B cell (primary cell): Measurements from ENCODE around the gene MAML2. TPM values are rescaled to one million over a fixed set of nuclear protein-coding genes. Genes with fewer than 3 reads are reported as not detected.

Experiments used
- ATAC-seq: fragments of 200-7000 bp; cut with Tn5 transposase; one replicate; pipeline ENCODE4 v1.10.0; 2021; ENCODE audit warnings: low read depth, mild to moderate bottlenecking, moderate number of reproducible peaks, moderate library complexity
- CTCF ChIA-PET: fragments of 350-600 bp; sonication (Branson Sonifier 250); formaldehyde crosslinking; loops from one replicate; lab custom pipeline; 2021; ENCODE audit warnings: antibody characterized with exemption, inconsistent platforms; lab: Charles Lee
- POLR2A ChIA-PET: fragments of 350-600 bp; sonication (Branson Sonifier 250); formaldehyde crosslinking; loops from one replicate; lab custom pipeline; 2021; ENCODE audit warnings: antibody characterized with exemption; lab: Charles Lee
- DNase-seq: peaks from one replicate; pipeline ENCODE4 v3.0.0; 2013
- H2AFZ ChIP-seq: 2 replicates; pipeline ENCODE4 v1.6.1; 2012; ENCODE audit warnings: mild to moderate bottlenecking, low read depth, low read length; ENCODE audit not compliant: insufficient read depth, poor library complexity, severe bottlenecking
- H3K27ac ChIP-seq, 2 donors: 1 replicate in 1 of 2; 2 replicates in 1 of 2; pipeline ENCODE4 v1.5.1; 2012 to 2013; ENCODE audit warnings: low read length in 2 of 2, mild to moderate bottlenecking in 2 of 2, moderate library complexity in 1 of 2
- H3K27me3 ChIP-seq, 4 experiments: fragments of 200-600 bp in 1 of 4; sonication (generic) in 1 of 4; replicated peaks in 1 of 4; 1 replicate in 2 of 4; 2 replicates in 2 of 4; pipeline versions ENCODE4 v1.6.1 to v1.7.0; 2013 to 2016; ENCODE audit warnings: low read length in 3 of 4, mild to moderate bottlenecking in 2 of 4, mixed read lengths in 1 of 4, moderate library complexity in 1 of 4; ENCODE audit not compliant: insufficient read depth in 4 of 4, control insufficient read depth in 3 of 4; ENCODE audit errors: control extremely low read depth in 1 of 4
- H3K36me3 ChIP-seq, 2 experiments: replicated peaks in 1 of 2; 1 replicate in 1 of 2; 2 replicates in 1 of 2; pipeline versions ENCODE4 v1.6.1 to v1.7.1; 2013; ENCODE audit warnings: low read length in 1 of 2; ENCODE audit not compliant: insufficient read depth in 2 of 2, control insufficient read depth in 1 of 2; ENCODE audit errors: control extremely low read depth in 1 of 2, extremely low read depth in 1 of 2
- H3K4me1 ChIP-seq, 2 donors: fragments of 200-600 bp in 1 of 2; sonication (generic) in 1 of 2; 1 replicate in 1 of 2; 2 replicates in 1 of 2; pipeline versions ENCODE4 v1.5.1 to v1.6.1; 2013 to 2017; ENCODE audit warnings: low read length in 2 of 2; ENCODE audit not compliant: control insufficient read depth in 2 of 2, insufficient read depth in 2 of 2
- H3K4me2 ChIP-seq: replicated peaks from 2 replicates; pipeline ENCODE3; 2012; ENCODE audit warnings: mild to moderate bottlenecking, low read depth, low read length; ENCODE audit not compliant: poor library complexity, severe bottlenecking
- H3K4me3 ChIP-seq, 5 experiments: fragments of 200-600 bp in 1 of 5; sonication (generic) in 1 of 5; 1 replicate in 3 of 5; 2 replicates in 2 of 5; pipeline versions ENCODE4 v1.5.1 to v1.7.0; 2011 to 2016; ENCODE audit warnings: low read length in 4 of 5, mild to moderate bottlenecking in 4 of 5, low read depth in 2 of 5, control low read depth in 1 of 5, moderate library complexity in 1 of 5; ENCODE audit not compliant: insufficient read depth in 1 of 5; ENCODE audit errors: control extremely low read depth in 1 of 5, extremely low read depth in 1 of 5
- H3K79me2 ChIP-seq: fragments of 200-600 bp; sonication (generic); one replicate; pipeline ENCODE4 v1.6.0; 2016; ENCODE audit warnings: low read length; ENCODE audit not compliant: control insufficient read depth, insufficient read depth
- H3K9ac ChIP-seq: fragments of 200-600 bp; sonication (generic); 2 replicates; pipeline ENCODE4 v1.6.1; 2017; ENCODE audit warnings: mild to moderate bottlenecking, low read length, moderate library complexity
- H3K9me3 ChIP-seq, 3 donors: one replicate each; pipeline versions ENCODE4 v1.6.1 to v1.7.1; 2013; ENCODE audit warnings: low read length in 2 of 3; ENCODE audit not compliant: control insufficient read depth in 2 of 3, insufficient read depth in 1 of 3; ENCODE audit errors: control extremely low read depth in 1 of 3
- H4K20me1 ChIP-seq: 2 replicates; pipeline ENCODE4 v1.6.0; 2012; ENCODE audit warnings: mild to moderate bottlenecking, low read length; ENCODE audit not compliant: insufficient read depth, control insufficient read depth, poor library complexity, severe bottlenecking
- H3K27ac Mint-ChIP-seq: one replicate; pipeline ENCODE4 v1.8.0; 2021; ENCODE audit warnings: mixed read lengths
- H3K27me3 Mint-ChIP-seq: one replicate; pipeline ENCODE4 v1.8.0; 2021; ENCODE audit warnings: mixed read lengths
- H3K4me1 Mint-ChIP-seq: one replicate; pipeline ENCODE4 v1.8.0; 2021; ENCODE audit warnings: mixed read lengths
- H3K4me3 Mint-ChIP-seq: one replicate; pipeline ENCODE4 v1.8.0; 2021; ENCODE audit warnings: mixed read lengths
- H3K9me3 Mint-ChIP-seq: one replicate; pipeline ENCODE4 v1.8.0; 2022; ENCODE audit warnings: mixed read lengths; ENCODE audit not compliant: insufficient read depth
- CTCF ChIP-seq: fragments of 200-600 bp; IDR thresholded peaks from one replicate; pipeline ENCODE4 v1.8.0; 2022; ENCODE audit warnings: antibody characterized with exemption, mild to moderate bottlenecking
- EZH2 ChIP-seq: IDR thresholded peaks from 2 replicates; pipeline ENCODE4 v1.6.1; 2012; ENCODE audit warnings: borderline replicate concordance, low read depth, mild to moderate bottlenecking, moderate library complexity, low read length; ENCODE audit not compliant: insufficient read depth, poor library complexity, severe bottlenecking
- WGBS: methylation state at CpG from one replicate; pipeline ENCODE4 v1.1.5; 2013; ENCODE audit warnings: missing lambda C conversion rate; ENCODE audit not compliant: insufficient coverage; 5-methylcytosine and 5-hydroxymethylcytosine counted together
- intact Hi-C: fragments of 100-400 bp; cut with micrococcal nuclease; formaldehyde crosslinking; loops from one replicate; pipeline ENCODE4 v1.10.0; 2022
- polyA plus RNA-seq: library from polyadenylated mRNA; depleted of rRNA; stranded (reverse); fragments of >200 nt; gene quantifications from 2 replicates; pipeline ENCODE4 v1.2.3, GENCODE V29; 2012
- total RNA-seq, 2 donors: library from RNA; stranded (reverse); fragments of 120-200 nt in 1 of 2; gene quantifications; 1 replicate in 1 of 2; 2 replicates in 1 of 2; pipeline versions ENCODE4 v1.2.3 to v1.2.4, GENCODE V29; 2013 to 2022

MAML2 gene
- total and polyA plus RNA-seq, 2 donors (not counting 1 experiment from before 2014, with no cell fraction given) = 10.7 to 26.4 TPM

- H3K27ac Mint-ChIP-seq = no peak overlapping the region
Measured at GRCh38 chr11:95948637-95949036, 394.4 kb downstream of the MAML2 start.

GRCh38 chr11:95944623-95945022, 398.4 kb downstream of the MAML2 start:
- intact Hi-C loops = no loop called here
- ChIA-PET CTCF (no interaction called here), POLR2A (no interaction called here)
- no peaks in the 10 kb centered on the region for H3K4me1 ChIP-seq
- no peak overlapping the region for H3K4me3 ChIP-seq
- H3K4me2 ChIP-seq = no peak overlapping the region
- no peak for TF ChIP-seq EZH2
- no peak for TF ChIP-seq CTCF
- no peaks in the 10 kb centered on the region for H3K27me3 ChIP-seq
- no peak overlapping the region for H3K9ac ChIP-seq
- H2AFZ ChIP-seq = no peak overlapping the region
- H3K9me3 ChIP-seq = peaks cover 0 to 20% (median 16%) of the 10 kb centered on the region in 3 donors
- ATAC-seq (no peak), DNase-seq (no peak)
- WGBS = 97% methylated on average over 4 of the region's 4 CpGs
- no peak overlapping the region for H3K4me3 Mint-ChIP-seq
- no peak overlapping the region for H3K27ac ChIP-seq
- no peaks in the 10 kb centered on the region for H3K4me1 Mint-ChIP-seq
- no peak overlapping the region for H3K27ac Mint-ChIP-seq
- peaks cover 9% of the 10 kb centered on the region for H3K9me3 Mint-ChIP-seq
- no peaks in the 10 kb centered on the region for H3K79me2 ChIP-seq
- no peaks in the 10 kb centered on the region for H3K36me3 ChIP-seq
- no peaks in the 10 kb centered on the region for H4K20me1 ChIP-seq
- H3K27me3 Mint-ChIP-seq = no peaks in the 10 kb centered on the region

More at GRCh38 chr11:95948637-95949036, 394.4 kb downstream of the MAML2 start:
- ChIA-PET CTCF (no interaction called here), POLR2A (no interaction called here)
- TF ChIP-seq CTCF = no peak
- no peak for TF ChIP-seq EZH2
- Histone ChIP-seq H3K4me1 (no peaks in the 10 kb centered on the region), H3K9ac (no peak overlapping the region), H4K20me1 (no peaks in the 10 kb centered on the region), H3K4me3 (no peak overlapping the region), H3K4me2 (no peak overlapping the region), H3K9me3 (peaks cover 0 to 20% (median 16%) of the 10 kb centered on the region in 3 donors), H3K27me3 (no peaks in the 10 kb centered on the region), H3K36me3 (no peaks in the 10 kb centered on the region), H2AFZ (no peak overlapping the region), H3K79me2 (no peaks in the 10 kb centered on the region), H3K27ac (no peak overlapping the region)
- intact Hi-C loops = no loop called here
- peaks cover 9% of the 10 kb centered on the region for H3K9me3 Mint-ChIP-seq
- 94% methylated on average over 2 of the region's 3 CpGs for WGBS
- no peak overlapping the region for H3K4me3 Mint-ChIP-seq
- DNase-seq = no peak
- no peak for ATAC-seq
- no peaks in the 10 kb centered on the region for H3K4me1 Mint-ChIP-seq
- H3K27me3 Mint-ChIP-seq = peaks cover 3% of the 10 kb centered on the region
